HAP-1 (cell line): Measurements from ENCODE around the gene PTPRD.
"Not testable (repeated sequence)": the region's sequence is repeated elsewhere in the genome, so short reads cannot be mapped to it uniquely, and the experiment has no call there.

Source experiments
- DNase-seq, 2 experiments: peaks; one replicate each; pipeline ENCODE4 v3.0.0-alpha.2; 2016 to 2020; ENCODE audit warnings: low spot score in 2 of 2
- H3K27me3 ChIP-seq: fragments of 250-450 bp; sonication (Bioruptor Pico); 2 replicates; pipeline ENCODE4 v1.5.1; 2020; ENCODE audit warnings: low read depth, mild to moderate bottlenecking, moderate library complexity
- H3K36me3 ChIP-seq: fragments of 250-450 bp; sonication (Bioruptor Pico); replicated peaks from 2 replicates; pipeline ENCODE4 v1.5.1; 2020; ENCODE audit warnings: mild to moderate bottlenecking
- H3K4me1 ChIP-seq: fragments of 250-450 bp; sonication (Bioruptor Pico); 2 replicates; pipeline ENCODE4 v1.5.1; 2020; ENCODE audit warnings: mild to moderate bottlenecking
- H3K4me3 ChIP-seq: fragments of 250-450 bp; sonication (Bioruptor Pico); 2 replicates; pipeline ENCODE4 v1.5.1; 2020; ENCODE audit warnings: mild to moderate bottlenecking, moderate library complexity
- H3K9me3 ChIP-seq: fragments of 250-450 bp; sonication (Bioruptor Pico); 2 replicates; pipeline ENCODE4 v1.5.1; 2020; ENCODE audit warnings: mild to moderate bottlenecking, moderate library complexity
- in situ Hi-C: fragments of 300-500 bp; cut with MboI; formaldehyde crosslinking; loops from 3 replicates; pipeline ENCODE4 v1.14.3; 2020; ENCODE audit warnings: low sequenced_read_pairs, inconsistent platforms, mixed read lengths

Gene PTPRD

GRCh38 chr9:10438955-10439354 is 173.8 kb downstream of the PTPRD start:
- no peak for DNase-seq
- H3K4me3 ChIP-seq = no peak overlapping the region
- no peaks in the 10 kb centered on the region for H3K9me3 ChIP-seq
- H3K36me3 ChIP-seq = no peaks in the 10 kb centered on the region
- H3K4me1 ChIP-seq = no peaks in the 10 kb centered on the region
- in situ Hi-C loops = no loop called here
- H3K27me3 ChIP-seq = no peaks in the 10 kb centered on the region

GRCh38 chr9:10436756-10437155 is 176.0 kb downstream of the PTPRD start:
- Histone ChIP-seq H3K4me3 (no peak overlapping the region), H3K27me3 (no peaks in the 10 kb centered on the region), H3K4me1 (no peaks in the 10 kb centered on the region), H3K36me3 (no peaks in the 10 kb centered on the region), H3K9me3 (no peaks in the 10 kb centered on the region)
- in situ Hi-C loops = no loop called here
- no peak for DNase-seq

DNA sequence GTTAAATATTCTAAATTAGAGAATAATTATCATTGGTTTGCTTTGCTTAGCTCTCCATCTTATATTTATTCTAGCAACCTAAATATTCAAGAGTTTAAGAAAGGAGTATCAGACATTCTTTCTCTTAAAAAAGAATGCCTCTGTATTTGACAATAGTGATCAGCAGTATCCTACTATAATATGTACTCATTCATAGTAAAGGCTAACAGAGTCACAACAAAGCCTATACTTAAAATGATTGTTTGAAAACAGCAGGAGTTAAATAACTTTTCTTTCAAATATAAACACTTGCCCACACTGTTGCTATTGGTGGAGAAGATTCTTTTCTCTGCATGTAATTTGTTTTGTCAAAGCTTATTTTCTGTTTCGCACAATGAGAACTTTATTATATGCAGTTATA is 178.4 kb downstream of the PTPRD start:
- H3K4me3 ChIP-seq = no peak overlapping the region
- no peaks in the 10 kb centered on the region for H3K9me3 ChIP-seq
- no peaks in the 10 kb centered on the region for H3K36me3 ChIP-seq
- H3K4me1 ChIP-seq = peaks cover 6% of the 10 kb centered on the region
- in situ Hi-C loops = no loop called here
- DNase-seq = no peak
- H3K27me3 ChIP-seq = no peaks in the 10 kb centered on the region

GRCh38 chr9:10411272-10411671 is 201.5 kb downstream of the PTPRD start:
- in situ Hi-C loops = no loop called here
- DNase-seq = no peak
- Histone ChIP-seq H3K4me1 (no peaks in the 10 kb centered on the region), H3K9me3 (no peaks in the 10 kb centered on the region), H3K4me3 (no peak overlapping the region), H3K36me3 (no peaks in the 10 kb centered on the region), H3K27me3 (no peaks in the 10 kb centered on the region)

DNA sequence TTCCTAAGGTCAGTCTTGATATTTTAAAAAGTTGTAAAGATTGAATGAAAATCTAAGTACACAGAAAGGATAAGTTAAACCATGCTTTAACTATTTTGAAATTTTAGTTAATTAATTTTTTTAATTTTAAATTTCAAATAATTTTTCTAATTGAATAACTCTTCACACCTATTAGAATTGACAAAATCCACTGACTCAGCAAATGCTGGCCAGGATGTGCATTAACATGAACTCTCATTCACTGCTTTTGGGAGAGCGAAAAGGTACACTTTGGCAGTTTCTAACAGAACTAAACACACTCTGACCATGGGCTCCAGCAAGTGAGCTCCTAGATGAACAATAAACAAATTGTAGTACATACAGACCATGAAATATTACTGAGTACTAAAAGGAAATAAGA is 209.5 kb downstream of the PTPRD start:
- Histone ChIP-seq H3K4me3 (no peak overlapping the region), H3K9me3 (no peaks in the 10 kb centered on the region), H3K36me3 (no peaks in the 10 kb centered on the region), H3K4me1 (no peaks in the 10 kb centered on the region), H3K27me3 (no peaks in the 10 kb centered on the region)
- in situ Hi-C loops = no loop called here
- no peak for DNase-seq

GRCh38 chr9:10396615-10397014 is 216.2 kb downstream of the PTPRD start:
- DNase-seq = peak; percentile 50 to 83
- in situ Hi-C loops = no loop called here
- Histone ChIP-seq H3K4me3 (no peak overlapping the region), H3K4me1 (peaks cover 3% of the 10 kb centered on the region; the same call in 1 of the 2 replicates), H3K27me3 (no peaks in the 10 kb centered on the region), H3K9me3 (no peaks in the 10 kb centered on the region), H3K36me3 (no peaks in the 10 kb centered on the region)

- peaks cover 3% of the 10 kb centered on the region; the same call in 1 of the 2 replicates for H3K27me3 ChIP-seq
- no peaks in the 10 kb centered on the region for H3K9me3 ChIP-seq
- H3K36me3 ChIP-seq = no peaks in the 10 kb centered on the region
- no peaks in the 10 kb centered on the region for H3K4me1 ChIP-seq
- no peak for DNase-seq
- in situ Hi-C loops = no loop called here
- H3K4me3 ChIP-seq = no peak overlapping the region
Observed at GRCh38 chr9:10387282-10387681, 225.5 kb downstream of the PTPRD start.

GRCh38 chr9:10371824-10372223 is 241.0 kb downstream of the PTPRD start:
- in situ Hi-C loops = no loop called here
- Histone ChIP-seq H3K9me3 (no peaks in the 10 kb centered on the region), H3K4me1 (no peaks in the 10 kb centered on the region), H3K27me3 (peaks cover 11% of the 10 kb centered on the region), H3K36me3 (no peaks in the 10 kb centered on the region), H3K4me3 (no peak overlapping the region)
- no peak for DNase-seq

GRCh38 chr9:10366171-10366779 is 246.5 kb downstream of the PTPRD start:
- Histone ChIP-seq H3K4me1 (no peaks in the 10 kb centered on the region), H3K27me3 (peaks cover 11% of the 10 kb centered on the region), H3K9me3 (no peaks in the 10 kb centered on the region), H3K4me3 (no peak overlapping the region), H3K36me3 (no peaks in the 10 kb centered on the region)
- in situ Hi-C loops = no loop called here
- DNase-seq = peak; percentile 40 to 48

DNA sequence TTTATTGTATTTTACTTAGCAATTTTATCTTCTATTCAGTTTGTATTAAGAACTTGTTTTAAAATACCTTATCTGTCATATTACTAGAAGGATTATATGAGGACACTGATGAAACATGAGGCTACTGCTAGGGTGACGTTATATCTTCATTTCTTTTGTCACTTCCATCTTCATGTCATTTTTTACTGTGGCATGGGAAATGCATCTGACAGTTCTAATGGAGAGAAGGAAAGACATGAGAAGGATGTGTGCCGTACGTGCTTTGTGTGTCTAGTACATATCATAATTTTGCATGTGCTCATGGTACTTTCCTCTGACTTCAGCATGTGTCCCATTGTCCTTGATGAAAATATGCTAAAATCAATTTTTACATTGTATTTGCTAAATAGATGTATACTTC is 258.2 kb downstream of the PTPRD start:
- in situ Hi-C loops = no loop called here
- H3K27me3 ChIP-seq = no peaks in the 10 kb centered on the region
- DNase-seq = no peak
- H3K9me3 ChIP-seq = no peaks in the 10 kb centered on the region
- no peak overlapping the region for H3K4me3 ChIP-seq
- H3K36me3 ChIP-seq = no peaks in the 10 kb centered on the region
- peaks cover 14% of the 10 kb centered on the region for H3K4me1 ChIP-seq

GRCh38 chr9:10345621-10346020 is 267.2 kb downstream of the PTPRD start:
- H3K4me1 ChIP-seq, H3K9me3 ChIP-seq, H3K4me3 ChIP-seq, H3K27me3 ChIP-seq, in situ Hi-C loops, DNase-seq, H3K36me3 ChIP-seq: not testable (repeated sequence)

- H3K27me3 ChIP-seq = no peaks in the 10 kb centered on the region; the same call in 1 of the 2 replicates
- H3K9me3 ChIP-seq = no peaks in the 10 kb centered on the region
- DNase-seq = no peak
- H3K36me3 ChIP-seq = no peaks in the 10 kb centered on the region
- peaks cover 3% of the 10 kb centered on the region; the same call in 1 of the 2 replicates for H3K4me1 ChIP-seq
- in situ Hi-C loops = no loop called here
- no peak overlapping the region for H3K4me3 ChIP-seq
Observed at GRCh38 chr9:10341057-10341456, 271.7 kb downstream of the PTPRD start.

DNA sequence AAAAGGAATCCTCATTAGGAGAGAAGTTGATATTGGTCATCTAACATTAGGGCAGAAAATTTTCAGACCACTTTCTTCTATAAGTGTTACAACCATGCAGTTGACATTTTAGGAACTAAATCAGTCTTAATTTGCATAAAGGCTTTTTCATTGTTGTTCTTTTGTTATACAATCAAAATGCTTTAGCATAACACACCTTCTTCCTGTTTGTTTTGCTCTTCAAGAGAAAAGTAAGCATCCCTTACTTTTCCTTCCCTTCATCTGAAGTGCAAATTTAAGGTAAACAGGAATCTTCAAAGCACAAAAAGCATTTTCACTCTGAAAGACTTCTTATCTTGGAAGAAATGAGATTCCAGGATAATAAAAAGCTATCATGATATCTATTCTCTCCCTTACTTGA is 273.6 kb downstream of the PTPRD start:
- Histone ChIP-seq H3K36me3 (no peaks in the 10 kb centered on the region), H3K4me1 (peaks cover 3% of the 10 kb centered on the region; the same call in 1 of the 2 replicates), H3K4me3 (no peak overlapping the region), H3K9me3 (no peaks in the 10 kb centered on the region), H3K27me3 (no peaks in the 10 kb centered on the region; the same call in 1 of the 2 replicates)
- in situ Hi-C loops = no loop called here
- DNase-seq = no peak

DNA sequence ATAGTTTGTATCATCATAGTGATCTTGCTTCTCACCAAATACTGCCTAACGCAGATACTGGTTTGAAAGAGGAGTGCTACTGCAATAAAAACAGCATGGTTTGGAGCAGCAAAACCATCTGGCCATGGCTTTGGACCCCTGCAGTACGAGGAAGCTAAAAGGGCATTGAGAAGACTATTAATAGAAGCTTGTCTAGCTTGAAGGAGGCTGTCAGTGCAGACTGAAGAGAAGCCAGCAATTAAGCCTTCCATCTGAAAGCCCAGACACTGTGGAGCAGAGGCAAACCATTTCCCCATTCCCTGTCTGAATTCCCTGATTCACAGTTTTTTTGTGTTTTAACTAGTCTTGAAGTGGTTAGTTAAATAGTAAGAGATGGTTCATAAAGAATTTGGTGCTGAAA is 281.6 kb downstream of the PTPRD start:
- in situ Hi-C loops = no loop called here
- Histone ChIP-seq H3K4me3 (no peak overlapping the region), H3K4me1 (no peaks in the 10 kb centered on the region), H3K27me3 (no peaks in the 10 kb centered on the region), H3K36me3 (no peaks in the 10 kb centered on the region), H3K9me3 (no peaks in the 10 kb centered on the region)
- DNase-seq = no peak

GRCh38 chr9:10282084-10282483 is 330.7 kb downstream of the PTPRD start:
- in situ Hi-C loops = no loop called here
- no peaks in the 10 kb centered on the region for H3K36me3 ChIP-seq
- H3K4me1 ChIP-seq = peaks cover 3% of the 10 kb centered on the region
- DNase-seq = peak in 1 of 2 experiments; percentile 23
- H3K4me3 ChIP-seq = no peak overlapping the region
- no peaks in the 10 kb centered on the region for H3K27me3 ChIP-seq
- no peaks in the 10 kb centered on the region for H3K9me3 ChIP-seq
